GM13976 (cell line): ENCODE results near the gene CAPZB.

Source experiments
- DNase-seq: peaks from one replicate; pipeline ENCODE4 v3.0.0; 2012; ENCODE audit warnings: low spot score
- in situ Hi-C: fragments of 300-500 bp; cut with MboI; formaldehyde crosslinking; loops from one replicate; pipeline ENCODE4 v1.12.0; 2022; ENCODE audit warnings: low sequenced_read_pairs, mixed read lengths, inconsistent platforms; ENCODE audit not compliant: unreplicated experiment
- TF ChIP-seq, protein P1 (sequence below): IDR thresholded peaks from 2 replicates; pipeline ENCODE4 v1.5.1; 2012; ENCODE audit warnings: borderline replicate concordance, mild to moderate bottlenecking; ENCODE audit not compliant: insufficient read depth; ENCODE audit errors: extremely low read depth, missing control alignments, control extremely low read depth

CAPZB gene

DNA sequence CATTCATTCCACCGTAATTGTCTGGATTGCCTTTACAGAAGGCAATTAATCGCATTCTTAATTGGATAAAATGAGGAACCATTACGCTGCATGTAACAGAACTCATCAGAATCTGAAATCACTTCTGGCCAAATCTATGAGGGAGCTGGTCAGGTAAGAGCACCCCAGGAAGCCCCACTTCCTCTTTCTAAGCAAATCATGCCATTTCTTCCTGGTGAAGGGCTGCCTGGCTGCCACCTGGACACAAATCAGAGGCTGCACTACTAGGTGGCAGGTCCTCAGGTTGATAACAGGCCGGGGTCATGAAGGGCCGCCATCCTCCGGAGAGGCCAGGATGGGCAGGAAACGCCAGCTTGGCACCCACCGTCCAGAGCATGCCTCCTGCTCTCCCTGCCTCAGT lies 73.7 kb downstream of the CAPZB start:
- TF ChIP-seq, protein P1, sequence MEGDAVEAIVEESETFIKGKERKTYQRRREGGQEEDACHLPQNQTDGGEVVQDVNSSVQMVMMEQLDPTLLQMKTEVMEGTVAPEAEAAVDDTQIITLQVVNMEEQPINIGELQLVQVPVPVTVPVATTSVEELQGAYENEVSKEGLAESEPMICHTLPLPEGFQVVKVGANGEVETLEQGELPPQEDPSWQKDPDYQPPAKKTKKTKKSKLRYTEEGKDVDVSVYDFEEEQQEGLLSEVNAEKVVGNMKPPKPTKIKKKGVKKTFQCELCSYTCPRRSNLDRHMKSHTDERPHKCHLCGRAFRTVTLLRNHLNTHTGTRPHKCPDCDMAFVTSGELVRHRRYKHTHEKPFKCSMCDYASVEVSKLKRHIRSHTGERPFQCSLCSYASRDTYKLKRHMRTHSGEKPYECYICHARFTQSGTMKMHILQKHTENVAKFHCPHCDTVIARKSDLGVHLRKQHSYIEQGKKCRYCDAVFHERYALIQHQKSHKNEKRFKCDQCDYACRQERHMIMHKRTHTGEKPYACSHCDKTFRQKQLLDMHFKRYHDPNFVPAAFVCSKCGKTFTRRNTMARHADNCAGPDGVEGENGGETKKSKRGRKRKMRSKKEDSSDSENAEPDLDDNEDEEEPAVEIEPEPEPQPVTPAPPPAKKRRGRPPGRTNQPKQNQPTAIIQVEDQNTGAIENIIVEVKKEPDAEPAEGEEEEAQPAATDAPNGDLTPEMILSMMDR = no peak
- in situ Hi-C loops = no loop called here
- DNase-seq = peak; percentile 67

DNA sequence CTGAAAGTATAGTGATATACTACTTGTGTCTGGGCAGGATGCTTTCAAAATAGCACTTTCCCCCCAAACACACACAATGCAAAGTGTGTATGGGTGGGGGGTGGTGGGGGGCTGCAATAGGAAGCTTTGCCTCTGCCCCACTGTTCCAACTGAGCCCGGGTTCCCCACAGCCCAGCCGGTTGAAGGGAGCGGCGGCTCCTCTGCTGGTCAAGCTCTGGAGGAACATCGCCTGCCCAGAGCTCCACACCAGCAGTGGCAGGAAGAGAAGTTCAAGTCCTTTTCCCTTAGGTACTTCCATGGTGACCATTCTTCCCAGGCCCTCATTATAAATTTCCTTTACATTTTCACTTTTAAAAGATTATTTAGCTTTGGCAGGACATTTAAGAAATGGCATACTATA lies 74.9 kb downstream of the CAPZB start:
- no peak for DNase-seq
- TF ChIP-seq, protein P1 = no peak
- in situ Hi-C loops = no loop called here

DNA sequence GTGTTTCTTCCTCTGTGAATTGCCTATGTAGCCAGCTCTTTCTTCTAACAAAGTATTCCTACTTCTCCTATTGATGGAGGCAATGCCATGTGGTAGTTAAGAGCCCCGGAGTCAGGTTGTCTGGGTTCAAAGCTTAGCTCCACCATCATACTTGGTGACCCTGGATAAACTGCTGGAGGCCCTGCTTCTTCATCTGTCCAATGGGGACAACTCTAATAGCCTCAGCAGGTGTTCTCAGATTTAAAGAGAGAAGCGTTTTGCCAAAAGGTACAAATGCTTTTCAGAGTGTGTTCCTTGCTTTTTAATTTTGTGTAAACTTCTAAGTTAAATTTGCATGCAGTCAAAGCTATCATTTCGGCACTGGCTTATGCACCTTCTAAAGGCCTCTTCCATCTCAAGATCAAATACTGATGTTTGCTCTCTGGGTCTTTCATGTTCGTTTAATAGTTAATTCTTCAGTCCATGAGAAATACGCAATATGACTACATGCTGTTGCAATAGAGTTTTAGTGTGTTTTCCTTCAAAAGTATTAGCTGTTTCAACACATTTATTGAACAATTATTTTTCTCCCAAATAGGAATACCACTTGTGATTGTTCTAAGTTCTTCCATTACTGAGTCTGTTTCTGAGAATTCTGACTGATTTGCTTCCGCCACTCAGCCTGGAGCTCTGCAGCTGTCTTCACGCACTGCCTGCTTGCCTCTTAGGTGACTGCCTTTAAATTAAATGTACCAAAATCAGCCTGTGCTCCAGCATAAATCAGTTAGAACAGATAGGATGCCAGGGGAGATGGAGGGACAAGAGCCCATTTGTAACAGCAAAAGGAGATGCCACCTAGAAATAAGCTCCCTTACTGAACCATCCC lies 75.6 kb downstream of the CAPZB start:
- TF ChIP-seq, protein P1 = no peak
- in situ Hi-C loops = no loop called here
- DNase-seq = no peak

DNA sequence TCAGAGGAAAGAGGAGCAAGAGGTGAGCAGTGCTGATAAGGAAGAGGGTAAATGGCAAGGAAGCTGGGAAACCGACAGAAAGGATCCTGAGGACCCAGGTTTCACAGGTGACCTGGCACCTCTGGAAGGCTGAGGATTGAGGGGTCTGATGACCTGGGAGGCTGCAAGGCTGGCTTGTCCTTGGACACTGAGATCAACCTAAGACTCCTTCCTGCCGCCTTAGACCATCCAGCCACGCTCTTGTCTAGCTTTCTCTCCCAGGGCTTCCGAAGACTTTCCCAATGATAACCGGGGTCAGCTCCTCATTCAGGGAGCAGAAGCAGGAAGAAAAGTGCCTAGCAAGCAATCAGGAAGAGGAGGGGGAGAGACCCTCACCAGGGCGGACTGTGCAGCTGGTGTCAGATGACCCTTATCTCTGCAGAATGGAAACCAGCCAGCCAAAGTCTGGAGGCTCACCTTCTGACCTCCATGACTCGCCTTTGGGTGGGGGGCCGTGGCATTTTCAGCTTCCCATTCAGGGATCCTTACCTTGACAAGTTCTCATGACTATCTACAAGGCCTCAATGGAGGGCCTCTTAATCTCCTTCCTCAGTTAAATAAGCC lies 77.7 kb downstream of the CAPZB start:
- no peak for DNase-seq
- in situ Hi-C loops = no loop called here
- TF ChIP-seq, protein P1 = no peak

DNA sequence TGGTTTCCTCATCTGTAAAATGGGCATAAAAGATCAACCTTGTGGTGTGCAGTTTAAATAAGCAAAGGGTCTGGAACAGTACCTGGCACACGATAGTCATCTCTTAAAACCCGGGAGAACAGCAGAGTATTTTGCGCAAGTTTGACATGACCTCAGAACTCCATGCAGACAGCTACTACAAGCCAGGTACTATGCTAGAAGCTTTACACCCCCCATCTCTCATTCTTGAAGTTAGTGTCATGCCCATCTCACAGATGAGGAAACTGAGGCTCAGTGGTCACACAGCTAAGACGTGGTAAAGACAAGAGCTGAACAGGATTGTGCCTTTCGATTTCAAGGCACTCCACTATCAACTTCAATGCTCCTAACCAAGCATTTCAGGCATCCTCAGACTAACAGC lies 78.7 kb downstream of the CAPZB start:
- TF ChIP-seq, protein P1 = no peak
- in situ Hi-C loops = no loop called here
- DNase-seq = no peak

DNA sequence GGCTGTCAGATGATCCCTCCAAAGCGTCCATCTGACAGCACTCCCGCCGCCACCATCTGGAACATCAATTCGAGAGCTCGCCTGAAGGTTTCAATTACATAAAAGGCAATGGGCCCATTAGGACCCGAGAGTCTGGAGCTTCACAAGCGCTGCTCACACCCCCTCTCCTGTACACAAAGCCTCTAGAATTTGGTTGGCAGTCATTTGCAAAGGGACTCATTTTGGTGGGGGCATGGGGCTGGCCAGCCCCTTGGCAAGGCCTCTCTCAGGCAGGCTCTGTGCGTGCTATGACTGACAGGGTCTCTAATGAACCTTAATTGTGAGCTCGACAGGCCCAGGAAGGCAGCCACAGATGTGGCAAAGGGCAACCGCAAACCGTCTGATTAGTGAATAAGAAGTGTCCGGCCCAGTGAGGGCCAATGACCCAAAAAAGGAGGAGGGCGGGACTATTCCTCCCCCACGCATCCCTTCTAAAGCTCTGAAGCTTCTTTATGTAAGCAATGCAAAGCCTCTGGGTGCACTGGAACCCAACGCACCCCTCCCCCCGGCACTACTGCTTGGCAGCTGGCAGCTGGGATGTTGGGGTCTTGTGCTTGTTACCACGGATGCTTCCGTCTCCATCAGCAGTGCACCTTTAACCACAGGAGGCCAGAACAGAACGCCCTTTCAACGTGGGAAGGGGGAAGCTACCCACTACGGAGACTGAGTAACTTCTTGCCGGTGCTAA lies 79.4 kb downstream of the CAPZB start:
- in situ Hi-C loops = no loop called here
- TF ChIP-seq, protein P1 = no peak
- DNase-seq = no peak
